ENCODE results near the gene CD81.

DNA sequence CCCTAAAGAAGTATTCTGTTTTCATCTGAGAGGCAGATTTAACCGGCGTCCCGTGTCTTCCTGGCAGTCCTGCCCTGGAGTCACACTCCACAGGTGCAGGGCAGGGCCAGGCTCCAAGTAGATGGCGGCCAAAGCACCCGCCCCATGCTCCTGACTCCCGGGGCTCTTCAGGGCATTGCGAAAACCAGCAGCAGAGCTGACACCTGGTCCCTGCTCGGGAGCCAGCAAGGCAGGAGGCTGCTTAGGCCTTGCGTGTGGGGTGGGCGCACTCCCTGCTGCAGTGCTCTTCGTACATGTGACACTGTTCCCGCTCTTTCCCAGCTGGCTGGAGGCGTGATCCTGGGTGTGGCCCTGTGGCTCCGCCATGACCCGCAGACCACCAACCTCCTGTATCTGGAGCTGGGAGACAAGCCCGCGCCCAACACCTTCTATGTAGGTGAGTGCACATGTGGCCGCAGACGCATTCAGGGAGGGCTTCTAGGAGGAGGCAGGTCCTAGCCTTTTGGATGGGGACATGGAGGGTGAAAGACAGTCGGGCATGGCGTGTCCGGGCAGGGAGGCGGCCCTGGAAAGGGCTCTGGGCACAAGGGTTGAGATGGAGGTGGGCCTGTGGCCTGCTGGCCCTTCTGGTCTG is 13.1 kb downstream of the CD81 start:
- TF ChIP-seq CTCF (conservative IDR thresholded peaks at IDR 0.05; ENCODE audit: low read depth, low read length) (no peak), EZH2 (IDR thresholded peaks at IDR 0.05; ENCODE audit: borderline replicate concordance, low read depth, low read length, poor library complexity, severe bottlenecking) (no peak)

Measured in A673 (cell line).